HG03571 (cell line): ENCODE results near the gene HOXB5.

Experiments
- ATAC-seq: cut with Tn5 transposase; IDR thresholded peaks from one replicate; pipeline ENCODE4 v1.9.1; 2021; ENCODE audit not compliant: unreplicated experiment

The HOXB5 gene

GRCh38 chr17:48591255-48592056 lies 2.1 kb downstream of the HOXB5 start:
- ATAC-seq = no peak

DNA sequence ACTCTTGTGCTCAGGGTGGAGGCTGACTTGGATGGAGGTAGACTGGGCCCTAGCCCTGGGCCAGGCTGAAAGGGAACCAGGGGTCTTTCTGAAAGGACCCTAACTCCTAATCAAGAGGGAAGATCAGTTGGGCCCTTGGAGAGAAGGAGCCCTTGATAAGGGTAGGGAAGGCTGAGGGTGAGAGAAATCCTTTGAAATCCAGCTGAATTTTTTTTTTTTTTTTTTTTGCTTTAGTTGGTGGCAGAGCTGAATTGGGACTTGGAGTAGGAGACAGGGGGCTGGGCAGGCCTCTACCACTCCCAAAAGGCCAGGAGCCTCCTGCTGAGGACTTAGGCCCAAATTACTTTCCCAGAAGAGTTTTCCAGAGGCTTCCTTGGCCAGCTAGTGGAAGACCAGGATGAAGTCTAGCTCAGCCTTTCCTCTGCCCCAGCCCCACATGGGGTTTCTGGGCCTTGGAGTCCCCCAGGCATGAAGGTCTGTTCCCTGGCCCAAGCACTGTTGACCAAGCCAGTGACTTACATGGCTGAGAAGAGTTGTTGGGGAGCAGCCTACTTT lies 2.9 kb downstream of the HOXB5 start:
- ATAC-seq = no peak

- no peak for ATAC-seq
These were observed 3.6 kb downstream of the HOXB5 start, which contains the start of gene HOXB3 for GRCh38 chr17:48589831-48590606. HOXB3 (minus strand) TSS chr17:48590241; CDS start chr17:48552474, 37,767 bp downstream.

DNA sequence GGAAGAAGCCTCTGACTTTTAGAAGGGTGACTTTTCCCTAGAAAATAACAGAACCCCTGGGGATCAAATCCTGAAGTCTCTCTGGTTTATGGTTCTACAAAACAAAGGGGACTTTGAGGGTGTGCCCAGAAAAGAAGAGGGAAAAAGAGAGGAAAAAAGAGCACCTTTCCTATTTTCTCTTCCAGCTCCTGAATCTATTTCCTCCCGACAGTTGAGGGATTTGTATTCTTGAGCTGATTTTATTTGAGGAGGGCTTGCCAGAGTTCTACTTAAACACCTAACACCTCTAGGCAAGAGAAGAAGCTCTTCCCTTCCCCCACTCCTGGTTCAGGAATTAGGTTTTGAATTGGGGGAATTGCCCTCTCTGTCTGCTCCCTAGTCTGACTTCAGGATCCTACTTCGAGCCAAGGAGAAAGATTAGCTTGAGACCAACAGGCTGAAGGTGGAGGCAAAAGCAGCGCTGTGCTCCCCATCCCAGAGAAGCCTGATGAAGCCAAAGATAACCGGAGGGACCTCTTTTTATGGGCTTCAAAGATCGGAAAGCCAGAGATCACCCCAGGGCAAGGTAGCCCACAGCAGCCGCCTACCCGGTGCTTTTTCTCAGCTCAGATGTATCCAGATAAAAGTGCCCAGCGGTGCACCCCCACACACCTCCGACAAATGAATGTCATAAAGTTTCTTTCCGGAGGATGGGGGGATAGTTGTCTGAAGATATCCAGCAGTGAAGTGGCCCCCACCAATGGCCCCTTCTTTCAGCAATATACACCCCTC lies 4.3 kb downstream of the HOXB5 start:
- no peak for ATAC-seq

GRCh38 chr17:48588528-48588927 lies 5.1 kb downstream of the HOXB5 start:
- ATAC-seq = no peak

- ATAC-seq = no peak
These were observed 5.5 kb downstream of the HOXB5 start for GRCh38 chr17:48588074-48588415.

DNA sequence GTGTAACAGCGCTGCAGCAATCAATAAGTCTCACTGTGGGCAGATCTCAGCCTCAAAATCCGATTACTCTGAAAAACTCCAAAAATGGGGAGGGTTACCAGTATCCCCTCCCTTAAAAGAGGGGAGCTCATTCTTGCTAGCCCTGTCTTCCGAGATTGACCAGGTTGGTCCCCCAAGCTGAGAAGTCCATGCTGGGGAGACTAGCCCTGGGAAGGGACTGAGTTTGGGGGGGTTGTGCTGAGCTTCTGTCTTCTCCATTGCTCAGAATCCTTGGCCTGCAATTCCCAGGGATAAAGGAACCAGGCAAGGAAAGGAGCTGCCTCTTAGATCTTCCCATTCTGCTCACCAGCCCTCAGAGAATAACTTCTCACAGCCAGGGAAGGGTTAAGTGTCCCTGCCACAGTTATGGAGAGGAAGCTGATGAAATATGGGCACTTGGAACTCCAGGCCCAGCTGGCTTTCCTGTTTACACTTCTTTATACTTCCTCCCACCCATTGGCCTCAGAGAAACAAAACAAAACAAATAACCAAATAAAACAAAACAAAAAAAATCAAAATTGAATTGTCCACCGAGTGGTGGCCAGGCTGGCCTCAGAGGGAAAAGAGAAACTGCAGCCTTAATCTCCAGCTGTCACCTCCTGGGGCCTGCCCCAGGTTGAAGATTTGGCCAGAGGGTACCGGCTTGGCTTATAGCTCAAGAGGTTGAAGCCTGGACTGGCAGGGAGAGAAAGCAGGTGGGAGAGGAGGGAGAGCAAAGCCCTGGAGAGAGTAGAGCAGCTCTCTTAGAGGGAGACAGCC lies 6.1 kb downstream of the HOXB5 start:
- no peak for ATAC-seq

GRCh38 chr17:48586355-48587258 lies 7.0 kb downstream of the HOXB5 start:
- ATAC-seq = no peak

- no peak for ATAC-seq
These were observed 9.3 kb downstream of the HOXB5 start for GRCh38 chr17:48584223-48584741.

DNA sequence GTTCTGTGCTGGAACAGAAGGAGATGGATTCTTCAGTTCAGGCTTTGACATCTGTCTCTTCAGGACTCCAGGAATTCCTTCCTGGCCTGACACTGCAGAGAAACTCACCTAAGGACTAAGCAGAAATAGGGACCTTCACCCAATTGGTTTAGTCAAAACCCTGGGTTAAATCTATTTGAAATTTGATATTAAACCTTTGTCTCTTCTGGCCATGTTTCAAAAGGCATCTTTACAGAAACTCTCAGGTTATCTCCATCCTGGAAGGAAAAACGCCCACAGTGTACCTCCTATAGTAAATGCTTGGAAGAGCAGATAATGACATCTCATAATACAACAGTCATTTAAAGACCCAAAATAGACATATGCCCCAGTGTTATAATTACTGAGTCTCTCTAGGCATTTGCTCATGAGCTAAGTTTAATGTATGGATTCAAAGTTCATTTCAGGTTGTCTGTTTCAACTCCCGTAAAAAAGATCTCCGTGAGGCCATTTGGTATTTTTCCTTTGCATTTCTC lies 9.8 kb downstream of the HOXB5 start:
- ATAC-seq = no peak

- no peak for ATAC-seq
These were observed 10.9 kb downstream of the HOXB5 start for GRCh38 chr17:48582750-48583069.

DNA sequence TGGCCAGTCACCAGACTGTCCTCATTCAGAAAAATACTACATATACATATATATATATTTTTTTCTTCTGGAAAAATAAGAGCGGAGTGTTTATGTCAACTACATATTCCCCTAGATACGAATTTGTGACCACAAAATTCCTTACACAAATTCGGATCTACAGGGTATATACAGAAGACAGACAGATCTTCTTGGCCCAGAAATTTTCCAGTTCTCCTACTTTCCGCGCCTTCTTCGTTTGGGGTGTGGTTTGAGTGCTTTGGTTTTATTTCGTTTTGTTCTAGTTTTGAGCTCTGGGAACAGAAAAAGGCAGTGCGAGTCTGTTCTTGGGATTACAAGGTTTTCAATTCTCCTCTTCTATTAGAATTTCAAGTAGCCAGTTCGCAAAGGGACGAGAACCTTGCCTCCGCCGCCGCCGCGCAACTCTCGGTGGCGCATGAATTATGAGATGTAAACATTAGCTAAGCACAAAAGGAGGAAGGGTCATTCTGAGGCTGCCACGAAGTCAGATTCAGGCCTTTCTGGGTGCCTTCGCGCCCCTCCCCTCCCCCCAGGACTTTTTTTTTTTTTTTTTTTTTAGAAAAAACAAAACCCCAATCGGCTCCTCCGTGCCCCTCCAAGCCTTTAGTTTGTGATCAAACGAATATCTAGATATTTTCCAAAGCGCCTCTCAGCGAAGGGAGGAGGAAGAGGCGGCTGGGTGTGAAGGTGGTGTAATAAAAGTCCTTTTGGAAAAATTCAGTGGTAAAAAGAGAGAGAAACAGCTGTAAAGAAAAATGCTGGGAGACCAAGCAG lies 13.6 kb downstream of the HOXB5 start:
- no peak for ATAC-seq

DNA sequence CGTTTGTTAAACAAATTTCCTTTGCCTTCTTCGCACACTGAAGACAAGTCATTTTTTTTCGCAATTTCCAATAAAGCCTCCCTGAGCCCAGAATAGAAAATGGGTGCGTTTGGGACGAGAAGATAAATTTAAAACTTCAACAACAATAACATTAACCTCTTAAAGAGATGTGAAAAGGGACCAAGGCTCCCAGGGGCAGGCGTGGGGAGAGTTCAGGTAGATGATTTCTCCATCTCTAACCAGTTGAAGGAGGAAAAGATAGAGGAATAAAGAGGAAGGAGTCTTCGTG lies 14.2 kb downstream of the HOXB5 start:
- ATAC-seq = no peak

DNA sequence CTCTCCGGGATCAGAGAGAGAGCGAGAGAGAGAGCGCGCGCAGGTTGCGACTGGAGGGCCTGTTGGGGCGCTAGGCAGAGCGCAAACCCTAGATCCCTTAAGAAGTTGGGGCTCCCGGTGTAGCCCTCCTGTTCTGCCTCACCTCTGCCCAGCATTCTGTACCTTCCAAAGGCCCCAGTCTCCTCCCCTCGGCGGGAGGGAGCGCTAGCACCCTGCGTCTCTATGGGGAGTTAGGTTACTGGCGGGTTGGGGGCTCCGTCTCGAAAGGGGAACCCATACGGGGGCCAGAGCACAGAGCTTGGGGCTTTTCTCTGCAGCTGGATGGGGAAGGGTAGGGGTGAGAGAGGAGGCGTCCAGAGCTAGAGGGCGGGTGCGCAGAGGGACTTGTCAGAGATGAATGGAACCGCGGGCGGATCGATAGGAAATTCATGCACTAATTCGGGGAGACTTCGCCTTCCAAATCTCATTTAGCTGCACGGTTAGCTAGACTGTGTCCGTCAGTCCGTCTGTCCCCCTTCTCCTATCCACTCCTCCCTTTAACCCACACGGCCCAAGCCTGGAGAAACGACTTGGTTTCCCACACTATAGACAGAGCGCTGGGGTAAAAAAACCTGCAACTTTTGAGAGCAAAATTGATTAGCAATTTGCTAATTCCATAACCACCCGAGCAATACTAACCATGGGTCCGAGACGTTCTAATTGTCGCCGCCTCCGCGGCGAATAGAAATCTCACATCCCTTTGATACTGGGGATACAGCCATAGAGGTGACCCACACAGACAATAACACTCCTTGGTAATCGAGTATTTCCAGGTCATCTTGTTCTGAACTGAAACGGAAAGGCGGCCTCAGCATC lies 14.7 kb downstream of the HOXB5 start:
- ATAC-seq = no peak

- ATAC-seq = no peak
These were observed 15.5 kb downstream of the HOXB5 start, which contains the start of gene HOXB4 for GRCh38 chr17:48577946-48578615. HOXB4 (minus strand) TSS chr17:48578350; CDS start chr17:48578319, 31 bp downstream.

DNA sequence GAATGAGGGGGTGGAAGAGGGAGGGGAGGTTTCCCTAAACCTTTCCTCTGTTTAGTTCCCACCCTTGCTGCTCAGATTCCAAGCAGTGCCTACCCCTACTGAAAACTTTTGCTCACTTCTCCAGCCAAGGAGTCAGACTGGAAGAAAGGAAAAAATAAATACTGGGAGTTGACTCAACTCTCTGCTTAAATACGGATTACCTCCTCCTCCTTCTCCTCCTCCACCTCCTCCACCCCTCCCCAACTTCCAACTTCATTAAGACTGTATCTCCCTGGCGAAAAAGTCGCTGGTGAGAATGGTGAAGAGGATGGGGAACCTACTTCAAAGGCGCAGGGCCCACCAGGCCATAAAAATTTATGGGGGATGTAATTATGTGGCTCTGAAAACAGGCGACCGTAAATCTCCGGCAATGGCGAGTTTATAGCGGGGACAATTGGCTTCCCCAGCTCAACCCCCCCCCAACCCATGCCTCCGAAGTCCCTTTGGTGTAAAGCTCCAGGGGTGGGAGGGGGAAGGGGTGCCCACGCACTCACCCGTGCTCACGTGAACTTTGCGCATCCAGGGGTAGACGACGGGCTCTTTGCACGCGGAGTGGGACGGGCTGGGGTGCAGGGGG lies 16.1 kb downstream of the HOXB5 start:
- no peak for ATAC-seq
